B cell (primary cell): Measurements from ENCODE around the gene KCNQ5. TPM values are rescaled to one million over a fixed set of nuclear protein-coding genes. Genes with fewer than 3 reads are reported as not detected.
A peak's percentile ranks its signal among the peaks of the same experiment; 100 is the strongest.

Source experiments
- ATAC-seq: fragments of 200-7000 bp; cut with Tn5 transposase; one replicate; pipeline ENCODE4 v1.10.0; 2021; ENCODE audit warnings: low read depth, mild to moderate bottlenecking, moderate number of reproducible peaks, moderate library complexity
- CTCF ChIA-PET: fragments of 350-600 bp; sonication (Branson Sonifier 250); formaldehyde crosslinking; loops from one replicate; lab custom pipeline; 2021; ENCODE audit warnings: antibody characterized with exemption, inconsistent platforms; lab: Charles Lee
- POLR2A ChIA-PET: fragments of 350-600 bp; sonication (Branson Sonifier 250); formaldehyde crosslinking; loops from one replicate; lab custom pipeline; 2021; ENCODE audit warnings: antibody characterized with exemption; lab: Charles Lee
- DNase-seq: peaks from one replicate; pipeline ENCODE4 v3.0.0; 2013
- H2AFZ ChIP-seq: 2 replicates; pipeline ENCODE4 v1.6.1; 2012; ENCODE audit warnings: mild to moderate bottlenecking, low read depth, low read length; ENCODE audit not compliant: insufficient read depth, poor library complexity, severe bottlenecking
- H3K27ac ChIP-seq, 2 donors: 1 replicate in 1 of 2; 2 replicates in 1 of 2; pipeline ENCODE4 v1.5.1; 2012 to 2013; ENCODE audit warnings: low read length in 2 of 2, mild to moderate bottlenecking in 2 of 2, moderate library complexity in 1 of 2
- H3K27me3 ChIP-seq, 4 experiments: fragments of 200-600 bp in 1 of 4; sonication (generic) in 1 of 4; replicated peaks in 1 of 4; 1 replicate in 2 of 4; 2 replicates in 2 of 4; pipeline versions ENCODE4 v1.6.1 to v1.7.0; 2013 to 2016; ENCODE audit warnings: low read length in 3 of 4, mild to moderate bottlenecking in 2 of 4, mixed read lengths in 1 of 4, moderate library complexity in 1 of 4; ENCODE audit not compliant: insufficient read depth in 4 of 4, control insufficient read depth in 3 of 4; ENCODE audit errors: control extremely low read depth in 1 of 4
- H3K36me3 ChIP-seq, 2 experiments: replicated peaks in 1 of 2; 1 replicate in 1 of 2; 2 replicates in 1 of 2; pipeline versions ENCODE4 v1.6.1 to v1.7.1; 2013; ENCODE audit warnings: low read length in 1 of 2; ENCODE audit not compliant: insufficient read depth in 2 of 2, control insufficient read depth in 1 of 2; ENCODE audit errors: control extremely low read depth in 1 of 2, extremely low read depth in 1 of 2
- H3K4me1 ChIP-seq, 2 donors: fragments of 200-600 bp in 1 of 2; sonication (generic) in 1 of 2; 1 replicate in 1 of 2; 2 replicates in 1 of 2; pipeline versions ENCODE4 v1.5.1 to v1.6.1; 2013 to 2017; ENCODE audit warnings: low read length in 2 of 2; ENCODE audit not compliant: control insufficient read depth in 2 of 2, insufficient read depth in 2 of 2
- H3K4me2 ChIP-seq: replicated peaks from 2 replicates; pipeline ENCODE3; 2012; ENCODE audit warnings: mild to moderate bottlenecking, low read depth, low read length; ENCODE audit not compliant: poor library complexity, severe bottlenecking
- H3K4me3 ChIP-seq, 5 experiments: fragments of 200-600 bp in 1 of 5; sonication (generic) in 1 of 5; 1 replicate in 3 of 5; 2 replicates in 2 of 5; pipeline versions ENCODE4 v1.5.1 to v1.7.0; 2011 to 2016; ENCODE audit warnings: low read length in 4 of 5, mild to moderate bottlenecking in 4 of 5, low read depth in 2 of 5, control low read depth in 1 of 5, moderate library complexity in 1 of 5; ENCODE audit not compliant: insufficient read depth in 1 of 5; ENCODE audit errors: control extremely low read depth in 1 of 5, extremely low read depth in 1 of 5
- H3K79me2 ChIP-seq: fragments of 200-600 bp; sonication (generic); one replicate; pipeline ENCODE4 v1.6.0; 2016; ENCODE audit warnings: low read length; ENCODE audit not compliant: control insufficient read depth, insufficient read depth
- H3K9ac ChIP-seq: fragments of 200-600 bp; sonication (generic); 2 replicates; pipeline ENCODE4 v1.6.1; 2017; ENCODE audit warnings: mild to moderate bottlenecking, low read length, moderate library complexity
- H3K9me3 ChIP-seq, 3 donors: one replicate each; pipeline versions ENCODE4 v1.6.1 to v1.7.1; 2013; ENCODE audit warnings: low read length in 2 of 3; ENCODE audit not compliant: control insufficient read depth in 2 of 3, insufficient read depth in 1 of 3; ENCODE audit errors: control extremely low read depth in 1 of 3
- H4K20me1 ChIP-seq: 2 replicates; pipeline ENCODE4 v1.6.0; 2012; ENCODE audit warnings: mild to moderate bottlenecking, low read length; ENCODE audit not compliant: insufficient read depth, control insufficient read depth, poor library complexity, severe bottlenecking
- H3K27ac Mint-ChIP-seq: one replicate; pipeline ENCODE4 v1.8.0; 2021; ENCODE audit warnings: mixed read lengths
- H3K27me3 Mint-ChIP-seq: one replicate; pipeline ENCODE4 v1.8.0; 2021; ENCODE audit warnings: mixed read lengths
- H3K4me1 Mint-ChIP-seq: one replicate; pipeline ENCODE4 v1.8.0; 2021; ENCODE audit warnings: mixed read lengths
- H3K4me3 Mint-ChIP-seq: one replicate; pipeline ENCODE4 v1.8.0; 2021; ENCODE audit warnings: mixed read lengths
- H3K9me3 Mint-ChIP-seq: one replicate; pipeline ENCODE4 v1.8.0; 2022; ENCODE audit warnings: mixed read lengths; ENCODE audit not compliant: insufficient read depth
- CTCF ChIP-seq: fragments of 200-600 bp; IDR thresholded peaks from one replicate; pipeline ENCODE4 v1.8.0; 2022; ENCODE audit warnings: antibody characterized with exemption, mild to moderate bottlenecking
- EZH2 ChIP-seq: IDR thresholded peaks from 2 replicates; pipeline ENCODE4 v1.6.1; 2012; ENCODE audit warnings: borderline replicate concordance, low read depth, mild to moderate bottlenecking, moderate library complexity, low read length; ENCODE audit not compliant: insufficient read depth, poor library complexity, severe bottlenecking
- WGBS: methylation state at CpG from one replicate; pipeline ENCODE4 v1.1.5; 2013; ENCODE audit warnings: missing lambda C conversion rate; ENCODE audit not compliant: insufficient coverage; 5-methylcytosine and 5-hydroxymethylcytosine counted together
- intact Hi-C: fragments of 100-400 bp; cut with micrococcal nuclease; formaldehyde crosslinking; loops from one replicate; pipeline ENCODE4 v1.10.0; 2022
- polyA plus RNA-seq: library from polyadenylated mRNA; depleted of rRNA; stranded (reverse); fragments of >200 nt; gene quantifications from 2 replicates; pipeline ENCODE4 v1.2.3, GENCODE V29; 2012
- total RNA-seq, 2 donors: library from RNA; stranded (reverse); fragments of 120-200 nt in 1 of 2; gene quantifications; 1 replicate in 1 of 2; 2 replicates in 1 of 2; pipeline versions ENCODE4 v1.2.3 to v1.2.4, GENCODE V29; 2013 to 2022

KCNQ5 gene
- total and polyA plus RNA-seq, 2 donors (not counting 1 experiment from before 2014, with no cell fraction given) = 2.3 to 9.4 TPM

GRCh38 chr6:72626126-72626525, 4.3 kb downstream of the KCNQ5 start:
- 50% methylated on average over 2 of the region's 2 CpGs for WGBS
- no peak for TF ChIP-seq CTCF
- no peak for TF ChIP-seq EZH2
- Histone ChIP-seq H3K36me3 (peaks cover 0 to 1% of the 10 kb centered on the region in 2 experiments), H2AFZ (no peak overlapping the region), H3K27ac (peak overlapping the region in 1 of 2 donors; percentile 27), H3K9ac (no peak overlapping the region), H3K4me1 (peaks cover 18 to 23% of the 10 kb centered on the region in 2 donors), H3K9me3 (no peaks in the 10 kb centered on the region), H3K4me3 (no peak overlapping the region), H3K27me3 (no peaks in the 10 kb centered on the region), H3K4me2 (peak overlapping the region; percentile 8), H4K20me1 (no peaks in the 10 kb centered on the region), H3K79me2 (peaks cover 51% of the 10 kb centered on the region)
- CTCF ChIA-PET = interaction anchor here (1.1 to 2.3 kb wide), 2 partner anchors 10 to 504 kb away, joined by 4 to 6 read pairs; no protein-coding TSS in a partner anchor
- H3K4me3 Mint-ChIP-seq = no peak overlapping the region
- no peak for ATAC-seq
- peaks cover 29% of the 10 kb centered on the region for H3K4me1 Mint-ChIP-seq
- intact Hi-C loops = no loop called here
- no peak overlapping the region for H3K27ac Mint-ChIP-seq
- peak; percentile 16 for DNase-seq
- H3K9me3 Mint-ChIP-seq = no peaks in the 10 kb centered on the region
- POLR2A ChIA-PET = no interaction called here
- no peaks in the 10 kb centered on the region for H3K27me3 Mint-ChIP-seq

GRCh38 chr6:72627539-72627938, 5.7 kb downstream of the KCNQ5 start:
- DNase-seq = no peak
- POLR2A ChIA-PET = no interaction called here
- H3K36me3 ChIP-seq = peaks cover 0 to 1% of the 10 kb centered on the region in 2 experiments
- no peak overlapping the region for H3K27ac ChIP-seq
- no peaks in the 10 kb centered on the region for H4K20me1 ChIP-seq
- Mint-ChIP-seq H3K4me1 (peaks cover 28% of the 10 kb centered on the region), H3K9me3 (peaks cover 2% of the 10 kb centered on the region), H3K27ac (no peak overlapping the region), H3K27me3 (no peaks in the 10 kb centered on the region), H3K4me3 (no peak overlapping the region)
- H3K4me2 ChIP-seq = no peak overlapping the region
- intact Hi-C loops = no loop called here
- CTCF ChIA-PET = interaction anchor here (1.1 to 2.3 kb wide), 3 partner anchors 8 to 502 kb away, joined by 4 to 10 read pairs (median 6); no protein-coding TSS in a partner anchor
- TF ChIP-seq CTCF = no peak
- TF ChIP-seq EZH2 = no peak
- no peak overlapping the region for H3K4me3 ChIP-seq
- H3K9ac ChIP-seq = no peak overlapping the region
- H3K9me3 ChIP-seq = peaks cover 0 to 5% (median 0%) of the 10 kb centered on the region in 3 donors
- H3K79me2 ChIP-seq = peaks cover 62% of the 10 kb centered on the region
- peaks cover 16 to 23% of the 10 kb centered on the region in 2 donors for H3K4me1 ChIP-seq
- H3K27me3 ChIP-seq = no peaks in the 10 kb centered on the region
- ATAC-seq = no peak
- H2AFZ ChIP-seq = no peak overlapping the region
